K562 (cell line): ENCODE results near the gene CMBL. TPM values are rescaled to one million over a fixed set of nuclear protein-coding genes. Genes with fewer than 3 reads are reported as not detected.

Experiments used
- ATF3 ChIP-seq, 2 experiments: fragments of 450-650 bp in 1 of 2; sonication (generic) in 1 of 2; formaldehyde crosslinking in 1 of 2; IDR thresholded peaks in 1 of 2; conservative IDR thresholded peaks in 1 of 2; 2 replicates each; pipeline versions ENCODE4 v1.6.1 to v1.8.1; 2016 to 2023; ENCODE audit warnings: mild to moderate bottlenecking in 2 of 2, moderate library complexity in 2 of 2, inconsistent platforms in 1 of 2, missing genetic modification reagents in 1 of 2
- ATF7 ChIP-seq: fragments of 450-650 bp; IDR thresholded peaks from 2 replicates; pipeline ENCODE4 v1.7.1; 2014; ENCODE audit warnings: mild to moderate bottlenecking, moderate library complexity
- ERF ChIP-seq: fragments of 450-650 bp; formaldehyde crosslinking; IDR thresholded peaks from 2 replicates; pipeline ENCODE4 v1.4.0; 2020; ENCODE audit warnings: mild to moderate bottlenecking, mixed read lengths
- EWSR1 ChIP-seq: fragments of 450-650 bp; IDR thresholded peaks from 2 replicates; pipeline ENCODE4 v1.6.1; 2018; ENCODE audit warnings: borderline replicate concordance, mild to moderate bottlenecking, low read depth, moderate library complexity; ENCODE audit not compliant: partially characterized antibody
- FOSL1 ChIP-seq: fragments of 200-800 bp; sonication (Bioruptor generic); conservative IDR thresholded peaks from 2 replicates; pipeline ENCODE4 v1.6.1; 2016; ENCODE audit warnings: missing genetic modification characterization, missing compliant biosample characterization
- IRF1 ChIP-seq: sonication (generic); formaldehyde crosslinking; IDR thresholded peaks from 2 replicates; pipeline ENCODE4 v1.8.0; 2022; ENCODE audit warnings: missing genetic modification reagents, mild to moderate bottlenecking, borderline replicate concordance
- JUN ChIP-seq, 2 experiments: sonication (generic) in 1 of 2; formaldehyde crosslinking in 1 of 2; IDR thresholded peaks; 2 replicates each; pipeline versions ENCODE4 v1.6.1 to v1.8.0; 2012 to 2022; ENCODE audit warnings: borderline replicate concordance in 2 of 2, mild to moderate bottlenecking in 2 of 2, improper control_type of control experiment in 1 of 2, low read depth in 1 of 2, low read length in 1 of 2, missing genetic modification reagents in 1 of 2
- PCBP2 ChIP-seq: fragments of 200-400 bp; formaldehyde crosslinking; IDR thresholded peaks from 2 replicates; pipeline ENCODE4 v1.6.1; 2018; ENCODE audit warnings: low read length, low read depth, mild to moderate bottlenecking, moderate library complexity; ENCODE audit not compliant: poor library complexity, severe bottlenecking
- RAD21 ChIP-seq, 2 experiments: fragments of 250-450 bp in 1 of 2; fragments of 450-650 bp in 1 of 2; sonication (Bioruptor Pico) in 1 of 2; formaldehyde crosslinking in 1 of 2; IDR thresholded peaks in 1 of 2; conservative IDR thresholded peaks in 1 of 2; 2 replicates each; pipeline versions ENCODE4 v1.4.0 to v1.8.0; 2020 to 2022; ENCODE audit warnings: mild to moderate bottlenecking in 2 of 2, moderate library complexity in 1 of 2
- SAFB2 ChIP-seq: fragments of 200-400 bp; formaldehyde crosslinking; IDR thresholded peaks from 2 replicates; pipeline ENCODE4 v1.6.1; 2018; ENCODE audit warnings: borderline replicate concordance, low read length, low read depth, moderate library complexity; ENCODE audit not compliant: severe bottlenecking
- SMARCA4 ChIP-seq: fragments of 450-650 bp; IDR thresholded peaks from 2 replicates; pipeline ENCODE4 v1.6.1; 2016
- THRA ChIP-seq: fragments of 450-650 bp; IDR thresholded peaks from 2 replicates; pipeline ENCODE4 v1.6.1; 2017; ENCODE audit warnings: mild to moderate bottlenecking, moderate library complexity
- TRIM24 ChIP-seq, 2 experiments: fragments of 450-650 bp; IDR thresholded peaks; 2 replicates each; pipeline ENCODE4 v1.6.1; 2016
- ZFP36 ChIP-seq: fragments of 150-350 bp; IDR thresholded peaks from 2 replicates; pipeline ENCODE4 v1.6.1; 2018; ENCODE audit warnings: low read length, low read depth; ENCODE audit not compliant: partially characterized antibody
- polyA plus RNA-seq, 8 experiments: library from polyadenylated mRNA; depleted of rRNA in 4 of 8; stranded (reverse) in 5 of 8; unstranded in 3 of 8; fragments of >200 nt; fragmentation: Nextera tagmentation in 2 of 8; fragmentation: Illumina TruSeq in 1 of 8; extraction: Ambion mirVana in 2 of 8; extraction: Trizol in 1 of 8; gene quantifications; 2 replicates each; pipeline versions ENCODE4 v1.2.1 to v1.2.3, GENCODE V29; 2011 to 2014; ENCODE audit warnings: inconsistent platforms in 1 of 8, missing spikeins in 1 of 8
- total RNA-seq, 7 experiments: library from RNA; depleted of rRNA in 6 of 7; stranded (reverse); fragments of >200 nt in 6 of 7; fragmentation: Illumina TruSeq in 2 of 7; extraction: Trizol in 2 of 7; gene quantifications; 2 replicates each; pipeline versions ENCODE4 v1.2.1 to v1.2.3, GENCODE V29; 2011 to 2021; ENCODE audit warnings: low replicate concordance in 1 of 7
- TF ChIP-seq, protein P1 (sequence below): fragments of 250-450 bp; sonication (Bioruptor Pico); IDR thresholded peaks from 2 replicates; pipeline ENCODE4 v1.8.0; 2021; ENCODE audit warnings: moderate library complexity, mild to moderate bottlenecking, inconsistent platforms
- TF ChIP-seq, protein P2 (sequence below): fragments of 450-650 bp; IDR thresholded peaks from 2 replicates; pipeline ENCODE4 v1.7.1; 2018; ENCODE audit warnings: mild to moderate bottlenecking, low read depth; ENCODE audit not compliant: partially characterized antibody

CMBL gene
- total and polyA plus RNA-seq, 9 of the 15 experiments (the other 6 are each of a cell fraction or from before 2014, with no cell fraction given) = 22.6 to 192 (median 71.1) TPM

GRCh38 chr5:10353241-10354047 is 45.7 kb upstream of the CMBL start, which contains the start of gene MARCHF6 (continued):
- TF ChIP-seq, protein P1, sequence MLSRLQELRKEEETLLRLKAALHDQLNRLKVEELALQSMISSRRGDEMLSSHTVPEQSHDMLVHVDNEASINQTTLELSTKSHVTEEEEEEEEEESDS (CRISPR knock-in tag) = no peak
- no peak for TF ChIP-seq THRA
- TF ChIP-seq TRIM24 (IDR thresholded peaks at IDR 0.05) = peak; percentile 35 to 49; a peak in 1 of 4 replicates
- TF ChIP-seq PCBP2 = peak; percentile 93
- 0 out of 2 replicates have a peak, but pooled peaks have one; percentile 89 for TF ChIP-seq IRF1 (CRISPR knock-in tag)
- no peak for TF ChIP-seq ATF3 (IDR thresholded peaks at IDR 0.05)
- TF ChIP-seq ATF3 (CRISPR knock-in tag; conservative IDR thresholded peaks at IDR 0.05) = no peak; the same call in 1 of the 2 replicates
- TF ChIP-seq FOSL1 (tag) = peak; percentile 56
- TF ChIP-seq, protein P2, sequence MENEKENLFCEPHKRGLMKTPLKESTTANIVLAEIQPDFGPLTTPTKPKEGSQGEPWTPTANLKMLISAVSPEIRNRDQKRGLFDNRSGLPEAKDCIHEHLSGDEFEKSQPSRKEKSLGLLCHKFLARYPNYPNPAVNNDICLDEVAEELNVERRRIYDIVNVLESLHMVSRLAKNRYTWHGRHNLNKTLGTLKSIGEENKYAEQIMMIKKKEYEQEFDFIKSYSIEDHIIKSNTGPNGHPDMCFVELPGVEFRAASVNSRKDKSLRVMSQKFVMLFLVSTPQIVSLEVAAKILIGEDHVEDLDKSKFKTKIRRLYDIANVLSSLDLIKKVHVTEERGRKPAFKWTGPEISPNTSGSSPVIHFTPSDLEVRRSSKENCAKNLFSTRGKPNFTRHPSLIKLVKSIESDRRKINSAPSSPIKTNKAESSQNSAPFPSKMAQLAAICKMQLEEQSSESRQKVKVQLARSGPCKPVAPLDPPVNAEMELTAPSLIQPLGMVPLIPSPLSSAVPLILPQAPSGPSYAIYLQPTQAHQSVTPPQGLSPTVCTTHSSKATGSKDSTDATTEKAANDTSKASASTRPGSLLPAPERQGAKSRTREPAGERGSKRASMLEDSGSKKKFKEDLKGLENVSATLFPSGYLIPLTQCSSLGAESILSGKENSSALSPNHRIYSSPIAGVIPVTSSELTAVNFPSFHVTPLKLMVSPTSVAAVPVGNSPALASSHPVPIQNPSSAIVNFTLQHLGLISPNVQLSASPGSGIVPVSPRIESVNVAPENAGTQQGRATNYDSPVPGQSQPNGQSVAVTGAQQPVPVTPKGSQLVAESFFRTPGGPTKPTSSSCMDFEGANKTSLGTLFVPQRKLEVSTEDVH = no peak
- TF ChIP-seq ATF7 = peak; percentile 74; the same call in 1 of the 2 replicates
- TF ChIP-seq ERF (CRISPR knock-in tag) = peak; percentile 58; the same call in 1 of the 2 replicates
- TF ChIP-seq SMARCA4 = no peak
- no peak for TF ChIP-seq SAFB2
- no peak for TF ChIP-seq EWSR1
- no peak for TF ChIP-seq ZFP36
- no peak for TF ChIP-seq RAD21 (CRISPR knock-in tag; conservative IDR thresholded peaks at IDR 0.05 in 1 of 2, IDR thresholded peaks at IDR 0.05 in 1 of 2)
- peak; percentile 17; the same call in 1 of the 2 replicates for TF ChIP-seq JUN (IDR thresholded peaks at IDR 0.05; ENCODE audit: borderline replicate concordance, low read depth, low read length)
- TF ChIP-seq JUN (CRISPR knock-in tag; IDR thresholded peaks at IDR 0.05; ENCODE audit: borderline replicate concordance) = no peak; the same call in 1 of the 2 replicates
